Adrenal gland (tissue), 12 donors: ENCODE data around the gene HPN. TPM values are rescaled to one million over a fixed set of nuclear protein-coding genes. Genes with fewer than 3 reads are reported as not detected.

ENCODE experiments used
- DNase-seq, 7 donors: peaks; one replicate each; pipeline ENCODE4 v3.0.0-alpha.2; 2019 to 2020
- H3K27ac ChIP-seq, 5 donors: fragments of 200-600 bp; sonication (generic) in 4 of 5; 1 replicate in 3 of 5; 2 replicates in 2 of 5; pipeline versions ENCODE4 v1.5.1 to v1.8.0; 2016 to 2020; ENCODE audit warnings: mild to moderate bottlenecking in 1 of 5
- H3K27me3 ChIP-seq: fragments of 200-600 bp; 2 replicates; pipeline ENCODE4 v1.8.0; 2021
- H3K36me3 ChIP-seq, 2 donors: fragments of 200-600 bp; replicated peaks in 1 of 2; 1 replicate in 1 of 2; 2 replicates in 1 of 2; pipeline versions ENCODE4 v1.5.1 to v1.8.0; 2018 to 2022
- H3K4me1 ChIP-seq, 2 donors: fragments of 200-600 bp; replicated peaks in 1 of 2; 1 replicate in 1 of 2; 2 replicates in 1 of 2; pipeline versions ENCODE4 v1.5.1 to v1.8.0; 2018 to 2021
- H3K4me3 ChIP-seq, 4 donors: fragments of 200-600 bp; sonication (generic) in 3 of 4; one replicate each; pipeline ENCODE4 v1.5.1; 2016 to 2018
- H3K9me3 ChIP-seq, 3 donors: fragments of 200-600 bp; sonication (generic) in 1 of 3; replicated peaks in 1 of 3; 1 replicate in 2 of 3; 2 replicates in 1 of 3; pipeline versions ENCODE4 v1.5.1 to v1.8.0; 2016 to 2021
- CTCF ChIP-seq, 6 experiments: fragments of 450-650 bp in 4 of 6; fragments of 200-600 bp in 2 of 6; sonication (generic) in 1 of 6; IDR thresholded peaks; 1 replicate in 5 of 6; 2 replicates in 1 of 6; pipeline versions ENCODE4 v1.5.1 to v1.8.0; 2016 to 2021; ENCODE audit warnings: antibody characterized with exemption in 6 of 6, mild to moderate bottlenecking in 2 of 6, moderate library complexity in 1 of 6
- POLR2A ChIP-seq, 2 donors: fragments of 450-650 bp; IDR thresholded peaks; one replicate each; pipeline ENCODE4 v1.6.1; 2017; ENCODE audit warnings: antibody characterized with exemption in 2 of 2, mild to moderate bottlenecking in 2 of 2, moderate library complexity in 1 of 2
- WGBS, 4 donors: extraction: QIAGEN DNeasy Blood & Tissue Kit in 2 of 4; methylation state at CpG; one replicate each; pipeline versions ENCODE4 v1.1.5 to v1.1.7; 2013 to 2017; 5-methylcytosine and 5-hydroxymethylcytosine counted together
- intact Hi-C, 2 donors: fragments of 100-400 bp; cut with DNase I; formaldehyde crosslinking; loops; one replicate each; pipeline versions ENCODE4 v1.14.1 to v1.15.0; 2022 to 2023
- polyA plus RNA-seq, 3 donors: library from polyadenylated mRNA; stranded (reverse); fragments of 200-250 nt in 2 of 3; fragments of 350-450 nt in 1 of 3; fragmentation: Illumina TruSeq in 1 of 3; extraction: RNeasy Lipid Tissue Mini Kit (QIAGEN cat#74804) in 1 of 3; gene quantifications; one replicate each; pipeline ENCODE4 v1.2.3, GENCODE V29; 2013 to 2014
- total RNA-seq, 9 donors: library from RNA; depleted of rRNA in 4 of 9; stranded (reverse); fragments of >200 nt in 4 of 9; fragments of 120-200 nt in 1 of 9; fragmentation: NEBNext Ultra II Directional in 1 of 9; extraction: Animal tissue kit (Norgen Biotek cat#: 25700) in 1 of 9; gene quantifications; one replicate each; pipeline versions ENCODE4 v1.1.0 to v1.2.4, GENCODE V29; 2013 to 2023
- donor health status: healthy with polysubstance abuse.
- donor health status: Bipolar disorder and iron deficiency.
- donor health status: DM: yes; HTN: yes; CAD: no.
- donor health status: DM: no; HTN: no; CAD: no.
- donor health status: DM: no; HTN: no; CAD: no.
- donor health status: DM: yes; HTN: yes; CAD: no.

HPN gene
- total and polyA plus RNA-seq, 12 donors = 0.20 to 2.6 (median 0.88) TPM; not detected in 2

GRCh38 chr19:35031072-35031881, 10.2 kb upstream of the HPN start:
- Histone ChIP-seq H3K9me3 (no peaks in the 10 kb centered on the region), H3K27ac (peak overlapping the region in 1 of 5 donors; percentile 74), H3K4me3 (peak overlapping the region in 3 of 4 donors; percentile 11 to 81 (median 37)), H3K36me3 (peaks cover 0 to 12% of the 10 kb centered on the region in 2 donors), H3K4me1 (peaks cover 5 to 9% of the 10 kb centered on the region in 2 donors), H3K27me3 (no peaks in the 10 kb centered on the region)
- 7 to 9% (median 8%) methylated on average over 23 to 31 of the region's 31 CpGs for WGBS, 4 donors
- intact Hi-C loops = no loop called here
- DNase-seq = peak in 1 of 7 donors; percentile 50
- no peak for TF ChIP-seq POLR2A (IDR thresholded peaks at IDR 0.05)
- TF ChIP-seq CTCF (IDR thresholded peaks at IDR 0.05) = no peak

DNA sequence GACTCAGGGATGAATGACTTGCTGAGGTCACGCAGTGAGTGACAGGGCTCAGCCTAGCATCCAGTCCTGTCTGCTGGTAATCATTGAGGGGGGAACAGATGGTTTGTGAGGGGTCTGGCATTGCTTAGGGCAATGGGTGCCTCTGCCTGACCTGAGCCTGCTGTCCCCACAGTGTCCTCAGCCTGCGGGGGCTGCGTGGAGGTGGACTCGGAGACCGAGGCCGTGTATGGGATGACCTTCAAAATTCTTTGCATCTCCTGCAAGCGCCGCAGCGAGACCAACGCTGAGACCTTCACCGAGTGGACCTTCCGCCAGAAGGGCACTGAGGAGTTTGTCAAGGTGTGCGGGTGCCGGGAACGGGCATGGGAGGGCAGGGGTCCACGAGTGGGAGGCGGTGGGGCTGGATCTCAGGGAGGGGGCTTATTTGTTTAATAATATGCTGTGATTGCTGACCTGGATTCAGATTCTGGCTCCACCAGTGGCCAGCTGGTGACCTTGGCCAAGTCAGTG, 9.1 kb upstream of the HPN start:
- DNase-seq = no peak
- WGBS, 4 donors = 79 to 90% (median 86%) methylated on average over 17 of the region's 17 CpGs
- Histone ChIP-seq H3K4me3 (no peak overlapping the region), H3K9me3 (no peaks in the 10 kb centered on the region), H3K4me1 (peaks cover 5 to 9% of the 10 kb centered on the region in 2 donors), H3K27me3 (no peaks in the 10 kb centered on the region), H3K27ac (no peak overlapping the region), H3K36me3 (peaks cover 0 to under 1% of the 10 kb centered on the region in 2 donors)
- TF ChIP-seq POLR2A (IDR thresholded peaks at IDR 0.05) (no peak), CTCF (IDR thresholded peaks at IDR 0.05) (no peak)
- intact Hi-C loops = no loop called here

- WGBS, 4 donors = 87 to 94% (median 92%) methylated on average over 27 to 30 of the region's 30 CpGs
- Histone ChIP-seq H3K4me1 (peaks cover 8 to 16% of the 10 kb centered on the region in 2 donors), H3K4me3 (no peak overlapping the region), H3K9me3 (no peaks in the 10 kb centered on the region), H3K27ac (no peak overlapping the region), H3K36me3 (no peaks in the 10 kb centered on the region), H3K27me3 (no peaks in the 10 kb centered on the region)
- intact Hi-C loops = no loop called here
- TF ChIP-seq CTCF (IDR thresholded peaks at IDR 0.05) = no peak
- TF ChIP-seq POLR2A (IDR thresholded peaks at IDR 0.05) = no peak
- DNase-seq = no peak
These were observed 8.2 kb upstream of the HPN start for GRCh38 chr19:35033067-35034004.

DNA sequence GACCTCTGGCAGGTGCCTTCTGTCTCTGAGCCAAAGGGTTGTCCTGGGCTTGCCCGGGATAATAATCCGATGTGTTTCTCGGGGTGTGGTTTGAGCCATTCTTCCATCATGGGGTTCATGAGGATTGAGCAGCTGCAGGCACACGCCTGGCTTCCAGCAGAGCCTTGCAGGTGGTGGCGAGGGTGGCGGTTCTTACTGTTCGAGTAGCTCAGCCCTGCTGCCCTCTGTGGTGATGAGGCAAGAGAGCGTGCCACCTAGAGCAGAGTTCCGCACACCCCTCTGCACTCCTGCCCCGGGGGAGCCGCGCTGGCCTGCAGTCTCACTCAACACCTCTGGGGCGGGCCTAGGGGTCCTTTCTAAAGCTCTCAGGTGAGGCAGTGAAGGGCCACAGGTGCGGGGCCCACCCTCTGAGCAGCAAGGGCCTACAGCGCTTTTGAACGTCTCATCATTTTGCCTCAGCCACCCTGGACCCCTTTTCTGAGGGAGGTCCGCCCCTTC, 7.5 kb upstream of the HPN start:
- intact Hi-C loops = no loop called here
- Histone ChIP-seq H3K4me1 (peaks cover 8 to 23% of the 10 kb centered on the region in 2 donors), H3K4me3 (no peak overlapping the region), H3K9me3 (no peaks in the 10 kb centered on the region), H3K27me3 (no peaks in the 10 kb centered on the region), H3K36me3 (no peaks in the 10 kb centered on the region), H3K27ac (no peak overlapping the region)
- DNase-seq = no peak
- TF ChIP-seq POLR2A (IDR thresholded peaks at IDR 0.05) (no peak), CTCF (IDR thresholded peaks at IDR 0.05) (no peak)
- 90 to 100% (median 94%) methylated on average over 1 to 17 of the region's 17 CpGs for WGBS, 4 donors
